GM21423 (cell line): ENCODE results near the gene AXIN2.

Source experiments
- ATAC-seq: cut with Tn5 transposase; IDR thresholded peaks from one replicate; pipeline ENCODE4 v1.9.1; 2021; ENCODE audit warnings: mild to moderate bottlenecking, moderate library complexity; ENCODE audit not compliant: unreplicated experiment

Gene AXIN2

GRCh38 chr17:65584604-65585521, 23.4 kb upstream of the AXIN2 start:
- ATAC-seq, result no peak

DNA sequence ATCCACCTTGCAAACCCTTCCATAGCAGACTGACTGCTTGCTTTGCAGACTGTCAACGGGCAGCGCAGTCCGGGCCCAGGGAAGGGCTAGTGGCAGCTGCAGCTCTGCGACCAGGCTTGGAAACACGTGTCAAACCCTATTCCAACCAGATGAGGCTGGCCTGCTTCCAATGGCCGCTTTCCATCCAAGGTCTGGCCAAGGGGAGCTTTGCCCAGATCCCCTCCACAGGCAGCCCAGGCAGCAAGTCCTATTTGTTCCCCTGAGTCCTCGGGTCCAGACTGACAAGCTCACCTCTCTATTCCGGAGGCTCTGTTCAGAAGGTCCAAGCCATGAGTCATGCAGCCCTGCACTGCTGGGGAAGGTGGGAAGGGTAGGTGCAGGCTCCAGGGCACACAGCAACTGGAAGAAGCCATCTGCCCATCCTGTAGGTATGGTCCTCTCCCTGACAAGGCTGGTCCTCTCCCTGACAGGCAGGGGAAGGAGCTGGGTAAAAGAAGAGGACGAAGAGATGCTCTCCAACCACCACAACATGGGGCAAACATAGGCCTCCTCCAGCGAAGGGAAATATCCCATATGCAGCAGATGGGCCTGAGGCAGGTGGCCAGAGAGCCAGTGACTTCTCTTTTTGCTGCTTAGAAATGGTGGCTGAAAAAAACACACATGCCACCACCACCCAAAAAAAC, 22.6 kb upstream of the AXIN2 start:
- ATAC-seq, result no peak

DNA sequence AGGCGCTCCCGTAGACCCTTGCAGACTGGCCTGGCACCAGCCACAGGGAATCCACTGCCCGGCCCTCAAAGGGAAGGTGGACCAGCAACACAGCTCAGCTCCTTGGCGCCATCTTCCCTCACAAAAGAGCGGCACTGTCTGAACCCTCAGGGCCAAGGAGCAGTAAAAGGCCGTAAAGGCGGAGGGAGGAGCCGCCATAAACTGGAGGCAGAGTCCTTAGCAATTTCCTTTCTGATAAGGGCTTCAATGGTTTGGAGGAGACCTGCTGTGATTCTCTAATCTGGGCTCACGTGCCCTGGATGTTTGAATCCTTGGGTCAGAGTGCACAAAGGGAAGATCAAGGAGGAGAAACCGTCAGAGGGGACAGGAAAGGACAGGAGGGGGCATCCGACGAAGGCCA, 15.5 kb upstream of the AXIN2 start:
- no peak for ATAC-seq

DNA sequence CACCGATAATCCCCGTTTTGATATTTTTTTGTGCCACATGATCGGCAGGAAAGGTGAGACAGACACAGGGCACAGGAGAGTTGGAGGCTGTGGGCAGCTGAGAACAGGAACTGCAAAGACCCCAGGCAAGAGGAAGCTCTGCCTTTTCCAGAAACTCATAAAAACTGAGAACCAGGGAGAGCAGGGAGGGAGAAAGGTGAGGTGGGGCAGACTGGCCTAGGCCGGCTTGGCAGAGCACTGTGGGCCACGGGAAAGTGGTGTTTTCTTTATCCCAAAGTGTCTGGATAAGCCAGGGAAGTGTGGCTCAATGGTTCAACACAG, 11.8 kb upstream of the AXIN2 start:
- no peak for ATAC-seq

GRCh38 chr17:65572581-65573281, 11.3 kb upstream of the AXIN2 start:
- no peak for ATAC-seq

- no peak for ATAC-seq
Measured at GRCh38 chr17:65572186-65572580, 10.7 kb upstream of the AXIN2 start.

DNA sequence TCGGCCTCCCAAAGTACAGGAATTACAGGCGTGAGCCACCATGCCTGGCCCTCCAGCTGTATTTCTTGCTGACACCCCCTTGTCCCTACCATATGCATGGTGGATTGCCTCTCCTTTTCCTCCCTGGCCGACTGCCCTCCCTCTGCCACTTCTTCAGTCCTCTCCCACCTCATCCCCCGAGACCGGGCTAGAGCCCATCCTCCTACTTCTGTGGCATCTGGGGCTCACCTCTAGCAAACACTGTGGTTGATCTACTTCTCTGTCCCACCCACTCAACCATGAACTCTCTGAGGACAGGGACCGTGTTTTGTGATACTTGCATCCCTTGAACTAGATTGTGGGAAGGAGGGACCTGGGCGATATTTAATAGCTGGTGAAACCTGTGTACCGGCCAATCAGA, 7.5 kb upstream of the AXIN2 start:
- ATAC-seq, result no peak

DNA sequence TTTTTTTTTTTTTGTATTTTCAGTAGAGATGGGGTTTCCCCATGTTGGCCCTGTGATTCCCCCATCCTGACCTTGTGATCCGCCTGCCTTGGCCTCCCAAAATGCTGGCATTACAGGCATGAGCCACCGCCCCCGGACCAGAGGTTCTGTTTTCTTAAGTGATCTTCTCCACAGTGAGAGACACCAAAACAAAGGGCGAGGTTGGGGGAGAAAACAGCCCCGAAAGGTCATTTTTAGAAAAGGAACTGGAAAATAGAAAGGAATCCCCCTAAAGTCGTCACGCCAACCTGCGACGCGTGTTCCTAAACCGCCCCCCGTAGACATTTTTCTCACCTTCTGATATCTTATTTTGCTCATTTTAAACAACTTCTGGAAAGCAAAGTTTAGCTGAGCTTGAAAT, 6.1 kb upstream of the AXIN2 start:
- no peak for ATAC-seq

DNA sequence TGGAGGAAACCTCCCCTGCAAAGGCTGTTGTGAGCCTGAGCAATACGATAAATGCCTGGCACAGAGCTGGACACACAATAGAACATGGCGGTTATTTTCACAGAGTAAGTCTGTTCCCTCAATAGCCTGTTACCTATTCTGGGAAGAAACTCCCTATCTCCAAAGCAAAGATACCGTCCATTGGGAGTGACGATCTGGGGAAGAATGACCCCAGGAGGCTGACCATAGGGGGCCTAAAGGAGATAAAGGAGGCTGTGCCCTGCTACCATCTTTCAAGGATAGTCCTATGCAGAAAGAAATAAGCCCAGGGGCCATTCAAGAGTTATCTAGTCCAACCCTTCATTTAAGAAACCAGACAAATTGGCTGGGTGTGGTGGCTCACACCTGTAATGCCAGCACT, 4.1 kb upstream of the AXIN2 start:
- no peak for ATAC-seq

GRCh38 chr17:65564793-65565192, 3.3 kb upstream of the AXIN2 start:
- no peak for ATAC-seq

DNA sequence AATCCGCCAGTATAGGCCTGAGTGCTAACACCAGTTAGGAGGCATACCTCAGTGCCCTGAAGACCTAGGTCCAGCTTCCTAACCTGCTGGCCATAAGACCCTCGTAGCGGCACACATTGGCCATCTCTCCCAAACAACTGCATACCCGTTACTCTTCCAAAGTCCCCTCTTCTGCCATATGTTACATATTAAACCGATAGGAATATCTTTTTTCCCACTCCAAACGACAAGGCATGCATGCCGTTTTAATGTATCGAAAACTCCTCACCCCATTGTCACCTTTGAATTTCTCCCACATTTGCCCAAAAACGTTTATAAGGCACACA, 721 bp upstream of the AXIN2 start:
- ATAC-seq, result no peak

- peak; percentile 34 for ATAC-seq
Measured at GRCh38 chr17:65560628-65561451, 608 bp downstream of the AXIN2 start.

- ATAC-seq, result no peak
Measured at GRCh38 chr17:65559804-65560627, 1.4 kb downstream of the AXIN2 start.

DNA sequence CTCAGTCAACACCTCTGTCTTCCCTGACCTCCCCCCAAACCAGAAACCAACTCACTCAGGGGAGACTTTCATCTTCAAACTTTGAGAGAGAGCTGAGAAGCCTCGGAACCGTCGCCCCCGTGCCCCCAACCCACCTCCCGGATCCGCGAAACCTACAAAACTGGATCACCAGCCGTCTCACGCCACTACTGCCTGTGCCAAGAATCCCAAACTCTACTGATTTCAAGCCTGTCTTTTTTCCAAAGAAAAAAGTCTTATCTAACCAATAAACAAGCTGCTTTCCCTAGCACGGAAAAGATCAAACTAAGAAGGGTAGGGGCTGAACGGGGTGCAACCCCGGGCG, 2.0 kb downstream of the AXIN2 start:
- no peak for ATAC-seq

- ATAC-seq, result no peak
Measured at GRCh38 chr17:65558683-65559460, 2.6 kb downstream of the AXIN2 start.

DNA sequence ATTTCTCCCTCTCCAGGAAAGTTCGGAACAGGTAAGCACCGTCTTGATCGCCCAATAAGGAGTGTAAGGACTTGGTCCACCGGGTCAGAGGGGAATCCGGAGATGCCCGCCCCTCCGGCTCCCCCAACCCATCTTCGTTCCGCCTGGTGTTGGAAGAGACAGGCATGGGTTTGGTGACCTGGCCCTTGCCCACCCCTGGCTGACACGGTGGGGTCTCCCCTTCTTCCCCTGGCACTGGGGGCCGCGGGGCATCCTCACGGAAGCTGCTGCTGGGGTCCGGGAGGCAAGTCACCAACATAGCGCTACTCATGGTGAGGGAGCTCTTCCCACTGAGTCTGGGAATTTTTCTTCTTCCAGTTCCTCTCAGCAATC, 3.2 kb downstream of the AXIN2 start:
- ATAC-seq, result no peak

- ATAC-seq, result peak; percentile 26
Measured at GRCh38 chr17:65557349-65558310, 3.8 kb downstream of the AXIN2 start.

DNA sequence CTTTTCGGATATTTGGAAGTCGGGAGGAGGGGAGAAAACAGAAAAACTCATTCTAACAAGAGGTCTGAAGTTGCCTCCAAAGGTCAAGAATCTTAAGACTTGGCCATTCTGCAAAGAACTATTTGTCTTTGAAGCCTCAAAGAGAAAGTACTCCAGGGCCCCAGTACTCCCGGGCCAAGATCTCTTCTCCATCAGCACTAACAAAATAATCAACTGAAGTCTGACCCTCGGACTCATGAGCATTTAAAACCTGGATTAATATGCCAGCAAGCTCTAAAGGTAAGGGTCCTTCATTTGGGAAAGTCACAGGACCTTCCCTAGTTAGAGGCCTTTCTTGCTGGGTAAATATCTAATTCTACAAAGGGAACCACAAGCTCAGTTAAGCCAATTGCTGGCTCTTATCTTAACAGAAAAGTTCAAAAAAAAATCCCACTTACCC, 4.5 kb downstream of the AXIN2 start:
- ATAC-seq, result no peak
